GM23338 (cell line): ENCODE data around the gene RAB44. TPM values are rescaled to one million over a fixed set of nuclear protein-coding genes. Genes with fewer than 3 reads are reported as not detected.

ENCODE experiments used
- ATAC-seq: fragments of 200-7000 bp; cut with Tn5 transposase; 3 replicates; pipeline ENCODE4 v1.9.1; 2020
- DNase-seq: peaks from one replicate; pipeline ENCODE4 v3.0.0-alpha.2; 2015; ENCODE audit warnings: low spot score
- H2AFZ ChIP-seq: fragments of 200-600 bp; sonication (generic); 2 replicates; pipeline ENCODE4 v1.8.0; 2016; ENCODE audit warnings: antibody characterized with exemption, mild to moderate bottlenecking, moderate library complexity
- H3F3A ChIP-seq: fragments of 200-600 bp; sonication (generic); replicated peaks from 2 replicates; pipeline ENCODE4 v1.8.0; 2017; ENCODE audit warnings: antibody characterized with exemption, mixed run types, low read depth
- H3K27ac ChIP-seq: fragments of 200-600 bp; sonication (generic); 2 replicates; pipeline ENCODE4 v1.6.1; 2016; ENCODE audit warnings: low read depth
- H3K27me3 ChIP-seq: fragments of 200-600 bp; sonication (generic); 2 replicates; pipeline ENCODE4 v1.8.0; 2016; ENCODE audit warnings: mild to moderate bottlenecking, mixed run types, moderate library complexity; ENCODE audit not compliant: insufficient read depth
- H3K36me3 ChIP-seq: fragments of 200-600 bp; sonication (generic); 2 replicates; pipeline ENCODE4 v1.8.0; 2016; ENCODE audit warnings: mild to moderate bottlenecking; ENCODE audit not compliant: insufficient read depth
- H3K4me1 ChIP-seq: fragments of 200-600 bp; sonication (generic); 2 replicates; pipeline ENCODE4 v1.8.0; 2016; ENCODE audit warnings: mild to moderate bottlenecking, moderate library complexity; ENCODE audit not compliant: insufficient read depth
- H3K4me2 ChIP-seq: fragments of 200-600 bp; sonication (generic); 2 replicates; pipeline ENCODE4 v1.7.1; 2017; ENCODE audit warnings: mixed run types
- H3K4me3 ChIP-seq: fragments of 200-600 bp; sonication (generic); 2 replicates; pipeline ENCODE4 v1.6.1; 2016; ENCODE audit warnings: mixed run types
- H3K79me2 ChIP-seq: fragments of 200-600 bp; sonication (generic); replicated peaks from 2 replicates; pipeline ENCODE4 v1.8.0; 2017; ENCODE audit warnings: mild to moderate bottlenecking; ENCODE audit not compliant: insufficient read depth
- H3K9me2 ChIP-seq: fragments of 200-600 bp; sonication (generic); 2 replicates; pipeline ENCODE4 v1.8.0; 2017; ENCODE audit not compliant: insufficient read depth
- H4K20me1 ChIP-seq: fragments of 200-600 bp; sonication (generic); replicated peaks from 2 replicates; pipeline ENCODE4 v1.8.0; 2017; ENCODE audit warnings: mild to moderate bottlenecking; ENCODE audit not compliant: insufficient read depth
- H3K27ac Mint-ChIP-seq: 2 replicates; pipeline ENCODE4 v1.8.0; 2020; ENCODE audit warnings: inconsistent platforms, mild to moderate bottlenecking, moderate library complexity, mixed read lengths
- H3K27me3 Mint-ChIP-seq: 3 replicates; pipeline ENCODE4 v1.8.0; 2022; ENCODE audit warnings: low read depth, mild to moderate bottlenecking, moderate library complexity, mixed read lengths, inconsistent platforms; ENCODE audit not compliant: insufficient read depth, poor library complexity
- H3K36me3 Mint-ChIP-seq: 3 replicates; pipeline ENCODE4 v1.8.0; 2021; ENCODE audit warnings: low read depth, mild to moderate bottlenecking, inconsistent platforms, moderate library complexity, mixed read lengths
- H3K4me1 Mint-ChIP-seq: 3 replicates; pipeline ENCODE4 v1.8.0; 2020; ENCODE audit warnings: mild to moderate bottlenecking, inconsistent platforms, mixed read lengths
- H3K4me3 Mint-ChIP-seq: 3 replicates; pipeline ENCODE4 v1.8.0; 2021; ENCODE audit warnings: moderate library complexity, mild to moderate bottlenecking, inconsistent platforms, mixed read lengths
- H3K9me3 Mint-ChIP-seq: 3 replicates; pipeline ENCODE4 v1.8.0; 2020; ENCODE audit warnings: moderate library complexity, mild to moderate bottlenecking, inconsistent platforms, mixed read lengths
- CTCF ChIP-seq, 2 experiments: fragments of 200-600 bp in 1 of 2; sonication (generic) in 1 of 2; conservative IDR thresholded peaks; 2 replicates each; pipeline versions ENCODE4 v1.5.1 to v1.6.1; 2016 to 2017; ENCODE audit warnings: antibody characterized with exemption in 2 of 2, low read depth in 2 of 2, mild to moderate bottlenecking in 2 of 2, moderate library complexity in 1 of 2
- POLR2AphosphoS5 ChIP-seq: IDR thresholded peaks from 2 replicates; pipeline ENCODE4 v1.6.1; 2016; ENCODE audit warnings: antibody characterized with exemption, low read depth
- REST ChIP-seq: IDR thresholded peaks from one replicate; pipeline ENCODE4 v1.6.1; 2018; ENCODE audit warnings: antibody characterized with exemption; ENCODE audit not compliant: unreplicated experiment
- STAT1 ChIP-seq: IDR thresholded peaks from one replicate; pipeline ENCODE4 v1.6.1; 2016; ENCODE audit warnings: antibody characterized with exemption; ENCODE audit not compliant: unreplicated experiment
- ZNF462 ChIP-seq: fragments of 250-450 bp; sonication (Bioruptor Pico); IDR thresholded peaks from 2 replicates; pipeline ENCODE4 v1.5.0; 2020; ENCODE audit warnings: mild to moderate bottlenecking, moderate library complexity
- polyA plus RNA-seq: library from polyadenylated mRNA; unstranded; fragments of >200 nt; fragmentation: Nextera tagmentation; extraction: Ambion mirVana; gene quantifications from 2 replicates; pipeline ENCODE4 v1.2.1, GENCODE V29; 2016
- total RNA-seq: library from RNA; depleted of rRNA; stranded (reverse); fragments of >200 nt; shearing (Covaris generic); gene quantifications from 2 replicates; pipeline ENCODE4 v1.2.3, GENCODE V29; 2014

Gene RAB44
- total and polyA plus RNA-seq, 2 experiments from 2014 or later = not detected

- TF ChIP-seq ZNF462 (no peak), REST (no peak), POLR2AphosphoS5 (no peak)
These were observed 42.4 kb upstream of the RAB44 start (continued) for GRCh38 chr6:36655085-36655724.

- no peak overlapping the region for H3K4me3 ChIP-seq
- Mint-ChIP-seq H3K9me3 (no peaks in the 10 kb centered on the region), H3K4me3 (no peak overlapping the region), H3K27ac (no peak overlapping the region), H3K27me3 (peaks cover 6% of the 10 kb centered on the region), H3K4me1 (no peaks in the 10 kb centered on the region), H3K36me3 (no peaks in the 10 kb centered on the region)
- no peak overlapping the region for H3K27ac ChIP-seq
- no peaks in the 10 kb centered on the region for H4K20me1 ChIP-seq
- H3K27me3 ChIP-seq = peaks cover 6% of the 10 kb centered on the region; the same call in 1 of the 2 replicates
- no peaks in the 10 kb centered on the region for H3K79me2 ChIP-seq
- H3K4me2 ChIP-seq = no peak overlapping the region
- H3K36me3 ChIP-seq = no peaks in the 10 kb centered on the region
- no peak overlapping the region for H2AFZ ChIP-seq
- H3K4me1 ChIP-seq = no peaks in the 10 kb centered on the region
- no peak for DNase-seq
- no peak for ATAC-seq
- no peaks in the 10 kb centered on the region for H3K9me2 ChIP-seq
- 0 out of 2 replicates have a peak, but pooled peaks cover 2% of the 10 kb centered on the region for H3F3A ChIP-seq
- TF ChIP-seq REST = no peak
- TF ChIP-seq STAT1 = no peak
- no peak for TF ChIP-seq CTCF (conservative IDR thresholded peaks at IDR 0.05; ENCODE audit: low read depth in 2 of 2)
These were observed 41.2 kb upstream of the RAB44 start for GRCh38 chr6:36656441-36656840.
